Gastroesophageal sphincter (tissue), 3 donors: Measurements from ENCODE around the gene TXNL4A.

Experiments
- POLR2A ChIP-seq, 2 donors: fragments of 450-650 bp; IDR thresholded peaks; one replicate each; pipeline ENCODE4 v1.6.1; 2017; ENCODE audit warnings: antibody characterized with exemption in 2 of 2, mild to moderate bottlenecking in 2 of 2, moderate library complexity in 1 of 2
- POLR2AphosphoS5 ChIP-seq: sonication (generic); formaldehyde crosslinking; IDR thresholded peaks from one replicate; pipeline ENCODE4 v1.6.1; 2017; ENCODE audit warnings: antibody characterized with exemption
- TF ChIP-seq, protein P1 (sequence below), 4 experiments: fragments of 200-600 bp in 2 of 4; fragments of 450-650 bp in 2 of 4; sonication (generic) in 1 of 4; IDR thresholded peaks; one replicate each; pipeline ENCODE4 v1.5.1; 2017 to 2019; ENCODE audit warnings: antibody characterized with exemption in 4 of 4, mild to moderate bottlenecking in 2 of 4, moderate library complexity in 2 of 4

DNA sequence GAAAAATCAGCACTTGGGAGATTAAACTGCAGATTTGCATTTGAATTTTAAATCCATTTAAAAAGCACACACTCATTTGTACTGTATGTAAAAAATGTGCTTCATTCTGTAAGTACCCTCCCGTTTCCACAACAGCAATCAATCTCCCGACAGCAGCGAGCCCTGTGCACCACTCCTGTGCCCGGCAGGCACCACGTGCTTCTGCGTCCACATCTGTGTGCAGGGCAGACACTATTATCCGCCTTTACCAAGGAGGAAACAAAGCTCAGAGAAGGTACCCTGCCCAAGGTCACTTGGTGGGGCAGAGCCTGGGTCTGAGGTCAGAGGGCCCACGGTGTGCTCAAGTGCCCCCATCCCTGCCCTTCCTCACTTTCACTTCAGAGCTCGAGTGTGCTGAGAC lies 16.4 kb downstream of the TXNL4A start:
- TF ChIP-seq POLR2AphosphoS5, result no peak
- TF ChIP-seq, protein P1, sequence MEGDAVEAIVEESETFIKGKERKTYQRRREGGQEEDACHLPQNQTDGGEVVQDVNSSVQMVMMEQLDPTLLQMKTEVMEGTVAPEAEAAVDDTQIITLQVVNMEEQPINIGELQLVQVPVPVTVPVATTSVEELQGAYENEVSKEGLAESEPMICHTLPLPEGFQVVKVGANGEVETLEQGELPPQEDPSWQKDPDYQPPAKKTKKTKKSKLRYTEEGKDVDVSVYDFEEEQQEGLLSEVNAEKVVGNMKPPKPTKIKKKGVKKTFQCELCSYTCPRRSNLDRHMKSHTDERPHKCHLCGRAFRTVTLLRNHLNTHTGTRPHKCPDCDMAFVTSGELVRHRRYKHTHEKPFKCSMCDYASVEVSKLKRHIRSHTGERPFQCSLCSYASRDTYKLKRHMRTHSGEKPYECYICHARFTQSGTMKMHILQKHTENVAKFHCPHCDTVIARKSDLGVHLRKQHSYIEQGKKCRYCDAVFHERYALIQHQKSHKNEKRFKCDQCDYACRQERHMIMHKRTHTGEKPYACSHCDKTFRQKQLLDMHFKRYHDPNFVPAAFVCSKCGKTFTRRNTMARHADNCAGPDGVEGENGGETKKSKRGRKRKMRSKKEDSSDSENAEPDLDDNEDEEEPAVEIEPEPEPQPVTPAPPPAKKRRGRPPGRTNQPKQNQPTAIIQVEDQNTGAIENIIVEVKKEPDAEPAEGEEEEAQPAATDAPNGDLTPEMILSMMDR (IDR thresholded peaks at IDR 0.05), result no peak
- TF ChIP-seq POLR2A (IDR thresholded peaks at IDR 0.05), result no peak
